ENCODE measurements around the gene COL12A1.

COL12A1 gene

DNA sequence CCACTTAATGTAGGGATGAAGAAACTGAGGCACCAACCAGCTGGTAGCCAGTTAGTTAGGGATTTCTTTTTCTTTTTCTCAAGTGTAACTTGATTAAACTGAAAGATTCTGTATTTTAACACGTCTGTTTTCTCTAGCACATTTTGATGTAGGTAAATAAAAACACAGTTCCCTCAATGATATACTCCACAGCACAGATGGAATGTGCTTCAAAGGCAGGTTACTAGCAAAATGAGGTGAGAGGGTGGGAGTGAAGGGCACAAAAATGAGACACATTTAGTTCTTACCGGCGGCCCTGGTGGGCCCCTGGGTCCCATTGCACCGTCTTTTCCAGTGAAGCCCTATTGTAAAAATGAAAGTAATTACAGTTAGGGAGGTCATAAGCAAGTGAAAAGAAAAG lies 108.9 kb downstream of the COL12A1 start:
- DNase-seq: no peak

DNA sequence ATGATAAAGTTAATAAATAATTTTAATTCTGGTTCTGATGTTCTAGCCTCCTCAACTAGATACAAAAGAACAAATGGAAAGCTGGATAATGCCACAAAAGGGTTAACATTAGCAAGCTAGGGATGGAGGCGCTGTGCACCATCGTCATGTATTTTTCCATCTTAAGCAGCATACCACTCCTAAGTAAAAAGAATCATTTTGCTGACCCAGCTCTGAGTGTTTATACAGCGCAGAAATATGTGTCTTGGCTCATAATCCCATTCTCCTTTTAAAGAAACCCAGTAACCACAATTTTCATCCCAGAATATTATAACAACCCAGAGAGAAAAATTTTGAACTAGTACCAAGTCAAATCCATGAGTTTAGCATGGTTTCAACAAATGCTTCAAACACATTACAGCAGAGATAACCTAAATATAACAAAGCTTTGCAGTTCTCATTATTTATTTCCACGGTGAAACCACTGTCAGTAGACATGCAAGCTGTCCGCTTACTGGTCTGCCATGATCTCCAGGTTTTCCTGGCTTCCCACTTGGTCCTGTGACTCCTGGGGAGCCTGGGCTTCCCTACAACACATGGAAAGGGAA lies 111.1 kb downstream of the COL12A1 start:
- DNase-seq: no peak

DNA sequence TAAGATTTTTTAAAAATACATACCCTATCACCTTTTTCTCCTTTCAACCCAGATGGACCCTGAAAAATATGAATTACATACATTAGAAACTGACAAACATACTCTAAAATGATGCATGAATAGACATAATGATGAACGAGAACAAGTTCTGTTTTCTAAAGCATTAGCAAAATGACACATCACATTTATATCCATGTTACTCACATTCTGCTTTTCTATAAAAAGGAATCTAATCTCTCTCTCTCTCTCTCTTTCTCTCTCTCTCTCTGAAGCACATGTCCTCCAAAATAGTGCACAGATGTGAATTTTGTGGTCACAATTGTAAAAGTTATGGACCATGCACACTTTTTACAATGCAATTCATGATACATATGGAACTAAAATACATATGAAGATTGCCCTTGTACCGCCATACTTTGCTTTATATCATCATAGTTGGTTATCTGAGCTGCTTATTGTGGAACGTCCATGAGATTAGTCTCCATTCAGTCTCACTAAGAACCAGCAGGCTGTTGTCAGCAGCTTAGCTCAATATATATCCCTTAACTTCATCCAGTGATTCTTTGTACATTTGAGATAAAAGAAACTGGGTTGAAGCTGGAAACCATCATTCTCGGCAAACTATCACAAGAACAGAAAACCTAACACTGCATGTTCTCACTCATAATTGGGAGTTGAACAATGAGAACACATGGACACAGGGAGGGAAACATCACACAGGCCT lies 114.2 kb downstream of the COL12A1 start:
- no peak for DNase-seq

DNA sequence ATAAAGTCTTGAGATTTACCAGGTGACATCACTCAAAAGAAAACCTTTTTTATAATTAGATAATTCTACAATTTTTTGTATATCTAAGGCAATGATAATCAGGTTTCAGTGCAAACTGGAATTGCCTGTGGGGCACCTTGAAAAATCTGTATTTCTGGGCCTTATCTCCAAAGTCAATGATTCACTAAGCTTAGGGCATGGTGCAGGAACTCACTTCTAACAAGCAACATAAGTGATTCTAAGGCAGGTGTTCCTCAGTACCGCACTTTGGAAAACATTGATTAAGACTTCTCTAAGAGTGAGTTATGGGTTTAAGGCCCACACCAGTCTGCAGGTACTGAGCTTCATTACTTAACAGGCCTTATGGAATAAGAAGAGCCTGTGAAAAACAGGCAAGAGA lies 115.3 kb downstream of the COL12A1 start:
- no peak for DNase-seq

DNA sequence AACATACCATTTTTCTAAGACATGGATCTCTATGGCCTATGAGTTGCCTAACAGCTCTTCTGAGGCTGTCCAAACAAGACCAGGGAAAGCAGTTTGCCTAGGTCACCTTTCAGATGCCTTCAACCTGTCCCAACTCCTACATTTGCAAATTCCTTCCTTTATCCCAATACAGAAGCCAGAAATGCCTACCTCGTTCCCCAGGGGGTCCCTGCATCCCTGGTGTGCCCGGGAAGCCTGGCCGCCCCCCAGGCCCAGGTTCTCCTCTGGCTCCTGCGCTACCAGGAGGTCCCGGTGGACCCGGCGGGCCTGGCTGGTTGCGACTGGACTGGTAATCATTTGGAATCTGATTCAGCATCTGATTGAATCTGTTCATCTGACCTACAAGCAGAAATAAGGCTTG lies 115.9 kb downstream of the COL12A1 start:
- DNase-seq: no peak

DNA sequence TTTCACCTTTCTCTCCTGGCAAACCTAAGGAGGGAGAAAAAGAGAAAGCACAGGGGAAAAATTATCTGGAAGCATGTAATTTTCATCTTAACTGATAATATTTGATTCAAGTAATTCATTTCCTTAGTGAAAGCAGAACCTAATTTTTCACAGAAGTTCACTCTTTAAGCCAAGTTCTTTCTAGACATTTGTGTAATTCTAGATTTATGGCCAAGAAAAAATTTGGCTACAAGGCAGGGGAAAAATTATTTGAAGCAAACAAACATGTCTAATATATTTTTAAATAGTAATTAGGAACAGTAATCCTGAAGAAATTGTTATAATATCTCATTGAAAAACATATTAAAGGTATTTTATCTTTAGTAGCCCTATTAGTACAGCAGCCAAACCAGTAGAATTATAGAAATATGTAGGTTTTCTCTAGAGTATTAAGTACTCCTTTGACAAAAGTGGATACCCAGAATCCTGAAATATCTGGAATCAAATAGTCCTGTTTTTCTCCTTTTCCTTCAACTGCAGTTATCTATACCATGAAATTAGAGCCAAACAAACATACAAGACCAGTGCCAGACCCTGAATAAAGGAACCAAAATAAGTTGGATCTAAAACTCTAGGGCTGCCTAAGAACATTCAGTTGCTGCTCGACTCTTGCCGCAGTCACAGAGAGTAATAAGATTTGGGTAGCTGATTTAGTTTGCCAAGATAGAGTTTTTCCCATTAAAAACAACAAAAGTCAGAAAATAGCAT lies 116.5 kb downstream of the COL12A1 start:
- no peak for DNase-seq

DNA sequence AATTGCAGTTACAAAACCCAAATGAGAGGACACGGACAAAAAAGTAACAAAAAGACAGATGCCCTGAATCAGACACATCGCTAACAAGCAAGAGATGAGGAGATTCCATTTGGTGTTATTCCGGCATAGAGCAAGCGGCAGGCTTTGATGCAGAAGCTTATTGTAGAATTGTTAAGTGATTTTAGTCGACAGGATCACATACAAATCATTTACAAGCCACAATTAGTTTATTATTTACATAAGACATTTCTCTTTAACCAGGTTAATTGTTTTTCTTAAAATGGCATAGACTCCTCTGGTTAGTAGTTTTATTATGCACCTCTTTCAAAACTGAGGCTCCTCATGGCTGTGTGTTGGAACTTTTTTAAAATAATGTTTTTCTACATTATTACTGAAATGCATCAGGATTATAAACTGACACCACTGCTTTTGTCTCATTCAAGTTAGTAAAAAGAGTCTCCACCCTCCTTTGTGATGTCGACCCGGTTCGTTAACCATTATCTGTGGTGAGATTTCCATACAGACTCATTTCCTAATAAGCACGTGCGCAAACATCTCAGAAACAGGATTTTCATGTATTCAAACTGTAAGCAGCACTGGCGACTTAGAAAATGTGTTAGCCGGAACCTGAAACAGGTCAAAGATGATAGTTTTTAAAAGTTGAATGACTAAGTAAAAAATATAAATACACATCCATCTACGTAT lies 119.8 kb downstream of the COL12A1 start:
- DNase-seq: no peak

DNA sequence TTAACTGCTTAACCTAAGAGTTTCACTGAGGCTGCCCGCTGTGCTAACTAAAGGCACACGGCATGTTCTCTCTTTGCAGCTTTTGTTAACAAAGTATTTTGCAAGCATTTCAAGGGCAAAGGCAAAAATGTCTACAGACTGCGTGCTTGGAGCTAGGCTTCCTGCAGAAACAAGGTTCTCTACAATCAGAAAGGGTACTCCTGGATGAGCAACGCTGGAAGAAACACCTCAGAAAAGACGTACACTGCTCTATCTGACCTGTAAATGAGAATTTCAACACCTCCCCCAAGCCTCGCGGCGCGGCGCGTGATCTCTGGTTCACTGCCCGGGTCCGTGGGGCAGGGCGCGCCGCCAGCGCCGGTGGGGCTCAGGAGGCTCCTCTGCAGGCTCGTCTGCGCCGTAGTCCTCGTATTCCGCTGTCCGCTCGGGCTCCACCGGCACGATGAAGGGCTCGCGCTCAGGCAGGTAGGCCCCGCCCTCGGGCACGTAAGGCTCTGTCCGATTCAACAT lies 120.9 kb downstream of the COL12A1 start:
- no peak for DNase-seq

DNA sequence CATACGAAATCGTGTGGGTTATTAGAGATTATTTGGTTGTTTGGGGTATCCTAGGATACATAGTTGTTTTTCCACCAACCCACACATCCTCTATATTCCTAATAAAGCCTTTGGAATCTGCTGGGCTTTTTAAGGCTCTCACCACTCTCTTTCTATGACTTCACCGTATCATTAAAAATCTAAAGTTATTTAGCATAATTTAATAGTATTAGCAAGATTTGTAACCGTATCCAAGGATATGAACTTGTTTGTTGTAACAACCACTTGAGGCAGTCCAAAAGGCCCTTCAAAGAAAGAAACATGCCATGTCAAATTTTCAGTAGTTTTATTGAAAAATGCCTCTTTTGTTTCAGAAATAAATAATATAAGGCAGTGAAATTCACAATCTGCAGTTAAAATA lies 121.8 kb downstream of the COL12A1 start:
- no peak for DNase-seq

DNA sequence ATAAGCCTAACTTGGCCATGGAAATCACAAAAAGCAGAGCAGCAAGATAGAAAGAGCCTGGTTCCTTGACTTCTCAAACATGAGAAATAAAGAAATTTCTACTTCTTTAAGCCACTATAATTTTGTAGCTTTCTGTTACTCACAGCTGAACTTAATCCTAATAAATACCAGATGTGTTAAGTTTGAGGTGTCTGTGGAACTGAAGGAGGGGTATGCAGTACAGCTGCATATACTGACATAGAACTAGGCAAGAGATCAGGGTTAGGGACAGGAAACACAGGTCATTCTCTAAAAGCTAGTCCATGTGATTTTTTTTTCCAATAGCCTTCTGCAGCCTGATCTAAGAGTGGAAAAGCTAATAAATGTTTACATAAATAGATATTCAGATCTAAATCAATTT lies 123.9 kb downstream of the COL12A1 start:
- DNase-seq: no peak

DNA sequence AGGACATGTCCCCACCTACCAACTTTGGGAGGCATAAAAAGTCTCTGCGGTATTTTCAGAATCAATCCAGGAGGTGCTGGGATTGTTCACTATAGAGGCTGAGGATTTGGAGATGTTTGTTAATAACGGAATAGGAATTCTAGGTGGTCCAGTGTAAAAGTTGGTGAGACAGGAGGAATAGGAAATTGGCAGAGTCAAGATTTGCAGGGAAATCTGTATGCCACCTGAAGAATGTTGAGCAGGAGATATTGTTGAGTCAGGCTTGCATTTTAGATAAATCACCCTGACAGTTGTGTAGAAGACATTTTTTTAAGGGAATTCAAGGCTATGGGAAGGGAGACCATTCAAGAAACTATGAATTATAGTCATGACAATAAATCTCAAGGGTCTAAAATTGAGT lies 124.8 kb downstream of the COL12A1 start:
- DNase-seq: no peak

DNA sequence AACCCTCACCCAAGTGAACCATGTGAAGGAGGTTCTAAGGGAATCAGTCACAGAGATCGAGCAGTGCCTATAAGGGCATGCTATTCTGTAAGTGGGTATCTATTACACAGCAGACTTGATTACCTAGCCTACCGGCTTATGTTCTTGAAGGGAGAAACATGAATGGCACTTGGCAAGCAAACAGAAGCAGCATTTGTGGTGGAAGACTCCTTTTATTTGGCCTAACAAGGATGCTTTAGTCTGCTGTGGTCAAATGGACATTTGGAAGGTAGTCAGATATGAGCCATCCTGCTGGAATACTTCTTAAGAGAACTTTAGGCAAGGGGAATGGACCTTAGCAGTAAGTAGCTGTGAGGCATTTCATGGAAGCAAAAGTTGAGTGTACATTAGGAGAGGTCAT lies 126.3 kb downstream of the COL12A1 start:
- DNase-seq: no peak

DNA sequence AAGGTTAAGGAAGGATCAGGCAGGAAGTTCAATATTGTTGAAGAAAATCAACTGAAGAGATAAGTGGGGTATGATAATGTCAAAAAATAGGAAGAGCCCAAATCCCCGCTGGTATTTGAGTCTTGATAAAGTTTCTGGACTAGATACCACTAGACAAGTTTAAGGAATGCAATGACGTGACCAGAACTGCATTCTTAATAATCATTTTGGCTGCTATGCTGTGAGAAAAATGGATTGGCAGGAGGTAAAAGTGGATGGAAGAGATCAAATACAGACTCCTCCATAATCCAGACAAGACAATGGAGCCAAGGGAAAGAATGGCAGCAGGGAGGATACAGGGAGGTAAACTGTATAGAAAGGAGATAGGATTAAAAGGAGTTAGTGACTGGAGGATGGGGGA lies 128.2 kb downstream of the COL12A1 start:
- no peak for DNase-seq

DNA sequence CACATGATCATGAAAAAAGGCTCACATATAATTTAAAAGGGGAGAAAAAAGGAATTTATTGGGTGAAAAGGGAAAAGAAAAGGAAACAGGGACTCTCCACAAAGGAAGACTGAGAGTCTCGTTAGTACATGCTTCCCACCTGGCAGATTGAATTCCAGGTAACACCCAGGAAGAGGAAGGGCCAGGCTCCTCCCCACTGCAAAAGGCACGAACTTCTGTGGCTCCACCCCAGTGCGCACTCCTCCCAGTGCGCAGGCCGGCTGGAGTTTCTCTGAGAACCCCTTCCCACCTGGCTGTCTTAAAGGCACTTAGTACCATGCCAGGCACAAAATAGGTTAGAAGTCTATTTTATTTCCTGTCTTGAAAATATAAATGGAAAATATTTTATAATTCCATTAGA lies 129.8 kb downstream of the COL12A1 start:
- DNase-seq: no peak

DNA sequence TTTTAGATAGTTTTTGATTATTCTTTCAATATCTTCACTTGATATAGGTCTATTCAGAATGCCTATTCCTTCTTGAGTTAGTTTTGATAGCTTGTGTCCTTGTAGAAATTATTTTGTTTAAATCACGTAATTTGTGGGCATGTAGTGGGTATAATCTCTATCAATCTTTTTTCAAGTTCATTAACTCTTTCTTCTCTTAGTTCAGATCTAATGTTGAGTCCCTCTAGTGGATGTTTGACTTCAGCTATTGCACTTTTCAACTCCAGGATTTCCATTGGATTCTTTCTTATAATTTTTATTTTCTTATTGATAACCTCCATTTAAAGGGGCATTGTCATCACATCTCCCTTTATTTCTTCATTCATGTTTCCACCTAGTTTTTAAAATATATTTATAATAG lies 135.6 kb downstream of the COL12A1 start:
- DNase-seq: no peak

DNA sequence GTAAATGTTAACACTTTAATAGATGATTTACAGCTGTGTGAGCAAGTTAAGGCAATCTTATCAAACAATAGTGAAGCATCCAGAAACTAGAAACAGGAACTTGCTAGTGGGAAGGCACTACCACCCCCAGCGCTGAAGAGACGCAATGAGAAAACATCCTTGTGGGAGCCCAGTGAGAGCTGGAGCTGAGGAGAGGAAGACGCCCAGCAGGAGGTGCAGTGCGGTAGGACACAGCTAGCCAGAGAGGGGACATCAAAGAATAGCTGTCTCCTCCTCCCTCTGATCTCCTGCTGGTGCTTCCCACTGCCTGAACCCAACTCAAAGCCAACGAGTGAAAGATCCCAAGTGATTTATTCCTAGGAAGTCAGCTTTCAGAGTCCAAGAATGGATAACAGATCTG lies 140.3 kb downstream of the COL12A1 start:
- no peak for DNase-seq

DNA sequence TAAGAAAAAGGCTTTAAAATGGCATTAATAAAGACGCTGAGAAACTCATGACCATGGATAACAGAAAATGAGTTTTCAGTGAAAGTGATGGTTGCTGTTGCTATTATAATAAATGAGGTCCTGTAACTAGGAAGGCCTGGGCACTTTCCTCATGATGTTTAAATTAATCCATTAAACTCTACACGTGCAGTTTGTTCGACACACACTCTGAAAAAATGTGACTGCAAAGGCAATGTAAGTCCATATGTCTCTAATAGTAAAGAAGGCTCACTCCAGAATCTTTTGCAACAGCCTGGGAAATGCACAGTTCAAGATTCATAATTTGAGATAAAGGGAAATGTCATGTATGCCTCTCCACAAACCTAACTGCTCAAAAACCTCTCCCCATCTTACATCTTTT lies 153.4 kb downstream of the COL12A1 start:
- DNase-seq: no peak

DNA sequence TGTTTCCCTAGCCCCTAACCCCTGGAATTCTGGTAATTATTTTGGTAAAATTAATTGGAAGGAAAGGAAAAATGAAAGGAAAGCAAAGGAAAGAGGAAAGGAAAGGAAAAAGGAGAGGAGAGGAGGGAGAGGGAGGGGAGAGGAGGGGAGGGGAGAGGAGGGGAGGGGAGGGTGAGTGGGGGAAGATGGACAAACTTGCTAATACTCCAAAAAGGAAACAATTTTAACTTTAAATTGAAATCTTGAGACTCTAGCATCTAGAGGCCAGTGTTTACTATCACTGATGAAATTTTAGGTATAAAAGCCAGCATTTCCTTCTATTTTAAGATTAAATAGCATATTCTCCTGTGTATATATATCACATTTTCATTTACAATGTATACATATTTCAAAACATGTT lies 156.5 kb downstream of the COL12A1 start:
- no peak for DNase-seq

DNA sequence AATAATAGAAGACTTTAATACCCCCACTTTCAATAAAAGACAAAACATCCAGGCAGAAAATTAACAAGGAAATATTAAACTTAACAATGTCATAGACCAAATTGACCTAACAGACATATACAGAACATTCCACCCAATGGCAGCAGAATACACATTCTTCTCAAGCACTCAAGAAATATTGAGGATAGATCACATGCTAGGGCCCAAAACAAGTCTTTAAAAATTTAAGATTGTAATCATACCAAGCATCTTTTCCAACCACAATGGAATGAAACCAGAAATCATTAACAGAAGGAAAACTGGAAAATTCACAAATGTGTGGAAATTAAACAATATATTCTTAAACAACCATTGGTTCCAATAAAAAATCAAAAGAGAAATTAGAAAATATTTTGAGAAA lies 161.0 kb downstream of the COL12A1 start:
- no peak for DNase-seq

DNA sequence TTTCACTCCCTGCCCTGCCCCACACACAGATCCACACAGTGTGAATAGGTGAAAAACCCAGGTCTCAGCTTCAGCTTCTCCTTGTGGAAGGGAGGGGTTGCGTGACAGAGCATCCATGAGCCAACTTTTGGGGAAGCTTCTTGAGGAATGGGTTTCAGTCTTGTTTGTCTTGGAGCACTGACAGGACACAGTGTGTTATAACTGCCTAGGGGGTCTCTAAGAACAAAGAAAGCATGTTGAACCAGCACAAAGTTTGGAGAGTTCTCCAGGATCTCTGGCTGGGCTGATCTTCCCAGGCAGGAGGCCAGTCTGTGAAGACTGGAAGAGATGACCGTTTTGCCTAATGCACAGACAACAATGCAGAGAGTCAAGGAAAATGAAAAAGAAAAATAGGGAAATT lies 164.5 kb downstream of the COL12A1 start:
- no peak for DNase-seq
